Measurements from ENCODE around the gene SLC35B1. TPM values are rescaled to one million over a fixed set of nuclear protein-coding genes. Genes with fewer than 3 reads are reported as not detected.

SLC35B1 gene
- total and polyA plus RNA-seq, 2 of the 4 experiments (the other 2 are of a cell fraction), result 66.4 to 86.2 TPM

DNA sequence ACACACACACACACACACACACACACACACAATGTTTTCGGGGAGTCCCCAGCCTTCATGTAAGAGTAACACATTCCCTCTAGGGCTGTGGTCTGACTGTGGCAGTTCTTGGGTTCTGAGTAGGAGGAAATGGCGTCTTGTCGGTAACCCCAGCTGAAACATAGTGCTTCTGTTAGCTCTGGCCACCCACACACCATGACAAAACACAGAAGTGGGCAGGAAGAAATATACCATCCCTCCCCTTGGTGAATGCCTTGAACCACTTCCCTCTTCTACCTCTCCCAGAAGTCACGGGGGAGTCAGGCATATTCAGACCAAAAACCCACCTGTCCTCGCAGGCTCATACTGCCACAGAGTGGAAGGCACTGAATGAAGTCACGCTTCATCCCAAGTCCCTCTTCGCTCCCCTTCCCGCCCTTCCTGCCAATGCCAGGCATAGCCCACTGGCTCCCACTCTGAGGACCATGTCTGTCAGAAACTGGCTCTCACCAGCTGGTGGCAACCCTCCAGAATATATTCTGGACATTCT, 11.5 kb downstream of the SLC35B1 start:
- H3K4me2 ChIP-seq (ENCODE audit: low read depth, low read length), result no peak overlapping the region
- in situ Hi-C loops (cut with MboI; ENCODE audit: low sequenced_read_pairs) (loop anchor here (5.0 kb wide), 1 partner anchor 124 kb away; no protein-coding TSS in a partner anchor), dilution Hi-C loops (cut with HindIII; ENCODE audit: low sequenced_read_pairs, unreplicated experiment) (no loop called here), intact Hi-C loops (cut with micrococcal nuclease) (no loop called here)
- H3K14ac ChIP-seq (replicated peaks; ENCODE audit: low read depth, low read length), result no peak overlapping the region
- ChIA-PET CTCF (interaction anchor here (0.7 to 3.1 kb wide), 8 partner anchors 8 to 337 kb away, joined by 3 to 16 read pairs (median 4); no protein-coding TSS in a partner anchor), POLR2A (ENCODE audit: unreplicated experiment) (no interaction called here)
- H3K4me3 ChIP-seq (ENCODE audit: insufficient read depth, low read depth, low read length), result no peak overlapping the region
- H2AK5ac ChIP-seq (ENCODE audit: low read depth, low read length), result no peak overlapping the region
- no peaks in the 10 kb centered on the region for H3K9me3 ChIP-seq (ENCODE audit: control insufficient read depth, insufficient read depth, low read length)
- H3K9ac ChIP-seq (ENCODE audit: low read depth, low read length), result no peak overlapping the region
- H3K23ac ChIP-seq (ENCODE audit: low read depth, low read length), result no peak overlapping the region
- H3K4me1 ChIP-seq (ENCODE audit: control insufficient read depth, insufficient read depth, low read length), result no peaks in the 10 kb centered on the region
- H2AK9ac ChIP-seq (replicated peaks; ENCODE audit: low read depth, low read length, poor library complexity), result no peak overlapping the region
- H3K27me3 ChIP-seq (ENCODE audit: control insufficient read depth, insufficient read depth, low read length), result peaks cover 4% of the 10 kb centered on the region
- H3K27ac ChIP-seq (ENCODE audit: insufficient read depth, low read length), result no peak overlapping the region
- H2BK20ac ChIP-seq (ENCODE audit: low read depth, low read length), result no peak overlapping the region; the same call in 1 of the 2 replicates
- no peak overlapping the region for H3K18ac ChIP-seq (ENCODE audit: low read depth, low read length)
- H4K91ac ChIP-seq (ENCODE audit: insufficient read depth, low read depth, low read length), result no peak overlapping the region
- H4K8ac ChIP-seq (ENCODE audit: low read depth in 2 of 2, low read length in 2 of 2), result no peak overlapping the region
- H3K79me1 ChIP-seq (ENCODE audit: low read depth in 1 of 2, low read length in 2 of 2), result no peaks in the 10 kb centered on the region
- no peak for TF ChIP-seq BHLHE40 (IDR thresholded peaks at IDR 0.05; ENCODE audit: low read depth, low read length)
- TF ChIP-seq RCOR1 (IDR thresholded peaks at IDR 0.05; ENCODE audit: insufficient replicate concordance, low read length), result no peak
- no peak for TF ChIP-seq RFX5 (IDR thresholded peaks at IDR 0.05; ENCODE audit: low read depth, low read length)
- TF ChIP-seq, protein P1, sequence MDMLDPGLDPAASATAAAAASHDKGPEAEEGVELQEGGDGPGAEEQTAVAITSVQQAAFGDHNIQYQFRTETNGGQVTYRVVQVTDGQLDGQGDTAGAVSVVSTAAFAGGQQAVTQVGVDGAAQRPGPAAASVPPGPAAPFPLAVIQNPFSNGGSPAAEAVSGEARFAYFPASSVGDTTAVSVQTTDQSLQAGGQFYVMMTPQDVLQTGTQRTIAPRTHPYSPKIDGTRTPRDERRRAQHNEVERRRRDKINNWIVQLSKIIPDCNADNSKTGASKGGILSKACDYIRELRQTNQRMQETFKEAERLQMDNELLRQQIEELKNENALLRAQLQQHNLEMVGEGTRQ (IDR thresholded peaks at IDR 0.05; ENCODE audit: low read depth, low read length), result no peak
- no peak for TF ChIP-seq MAZ (IDR thresholded peaks at IDR 0.05; ENCODE audit: borderline replicate concordance, low read depth, low read length)
- no peak for TF ChIP-seq NFE2L2 (IDR thresholded peaks at IDR 0.05; ENCODE audit: low read depth, low read length)
- no peak for TF ChIP-seq CEBPB (IDR thresholded peaks at IDR 0.05; ENCODE audit: low read depth, low read length)
- no peaks in the 10 kb centered on the region for H4K20me1 ChIP-seq (ENCODE audit: insufficient read depth, low read length)
- peak; percentile 17 for DNase-seq
- peaks cover 15% of the 10 kb centered on the region for H3K36me3 ChIP-seq (ENCODE audit: control insufficient read depth, insufficient read depth, low read length)
- H2BK5ac ChIP-seq (ENCODE audit: low read depth, low read length, poor library complexity, severe bottlenecking), result no peak overlapping the region
- BruUV-seq (replicated peaks), result no TSS peak
- no peak overlapping the region for H2AFZ ChIP-seq (replicated peaks; ENCODE audit: low read length, poor library complexity)
- H4K5ac ChIP-seq (ENCODE audit: low read depth, low read length), result no peak overlapping the region
- H2BK15ac ChIP-seq (ENCODE audit: low read depth, low read length), result no peak overlapping the region
- H3K56ac ChIP-seq (ENCODE audit: extremely low read depth, insufficient read depth, low read length), result no peak overlapping the region
- H2BK120ac ChIP-seq (ENCODE audit: low read depth, low read length), result no peak overlapping the region
- 73% methylated on average over 2 of the region's 8 CpGs; no CpG with 5 or more reads in 1 of the 2 experiments for WGBS, 2 experiments (ENCODE audit: extremely low coverage in 2 of 2, insufficient read length in 1 of 2)
- no peak for ATAC-seq (ENCODE audit: low read depth)
- H3K9me1 ChIP-seq (ENCODE audit: insufficient read depth, low read length), result no peaks in the 10 kb centered on the region
- H3K4ac ChIP-seq (ENCODE audit: low read depth, low read length), result no peak overlapping the region
